SK-N-SH treated with all-trans-retinoic acid at 6 μM for 48 hours (cell line): ENCODE measurements around the gene HSP90AB1.
A peak's percentile ranks its signal among the peaks of the same experiment; 100 is the strongest.

Source experiments
- ATAC-seq: fragments of 200-7000 bp; cut with Tn5 transposase; 3 replicates; pipeline ENCODE4 v1.9.1; 2020; ENCODE audit warnings: mild to moderate bottlenecking, moderate library complexity
- ARNTL ChIP-seq: fragments of 450-650 bp; formaldehyde crosslinking; IDR thresholded peaks from 2 replicates; pipeline ENCODE4 v1.5.0; 2020; ENCODE audit warnings: low read depth, mild to moderate bottlenecking, moderate library complexity, borderline replicate concordance
- BACH2 ChIP-seq: fragments of 250-450 bp; sonication (Bioruptor Pico); IDR thresholded peaks from 2 replicates; pipeline ENCODE4 v1.9.0; 2021; ENCODE audit warnings: mild to moderate bottlenecking, borderline replicate concordance
- CSDC2 ChIP-seq: fragments of 250-450 bp; sonication (Bioruptor Pico); IDR thresholded peaks from 2 replicates; pipeline ENCODE4 v1.5.0; 2020; ENCODE audit warnings: mild to moderate bottlenecking, moderate library complexity
- GLIS3 ChIP-seq: fragments of 250-450 bp; sonication (Bioruptor Pico); IDR thresholded peaks from 2 replicates; pipeline ENCODE4 v1.5.0; 2020; ENCODE audit warnings: mild to moderate bottlenecking, moderate library complexity
- ISL1 ChIP-seq: fragments of 250-450 bp; sonication (Bioruptor Pico); IDR thresholded peaks from 2 replicates; pipeline ENCODE4 v2.1.2; 2022; ENCODE audit warnings: mild to moderate bottlenecking, moderate library complexity
- PPARA ChIP-seq: fragments of 250-450 bp; sonication (Bioruptor Pico); IDR thresholded peaks from 2 replicates; pipeline ENCODE4 v1.5.0; 2020; ENCODE audit warnings: mild to moderate bottlenecking, borderline replicate concordance
- RARB ChIP-seq: fragments of 250-450 bp; sonication (Bioruptor Pico); IDR thresholded peaks from 2 replicates; pipeline ENCODE4 v1.8.0; 2021; ENCODE audit warnings: mild to moderate bottlenecking, moderate library complexity
- SNAI2 ChIP-seq: fragments of 250-450 bp; sonication (Bioruptor Pico); IDR thresholded peaks from 2 replicates; pipeline ENCODE4 v1.5.0; 2020; ENCODE audit warnings: mild to moderate bottlenecking, moderate library complexity
- TCF4 ChIP-seq: fragments of 250-450 bp; sonication (Bioruptor Pico); IDR thresholded peaks from 2 replicates; pipeline ENCODE4 v1.8.0; 2021; ENCODE audit warnings: mild to moderate bottlenecking, moderate library complexity, borderline replicate concordance
- ZFP3 ChIP-seq: fragments of 250-450 bp; sonication (Bioruptor Pico); IDR thresholded peaks from 2 replicates; pipeline ENCODE4 v1.5.0; 2020; ENCODE audit warnings: mild to moderate bottlenecking, moderate library complexity
- ZFP30 ChIP-seq: fragments of 450-650 bp; formaldehyde crosslinking; IDR thresholded peaks from 2 replicates; pipeline ENCODE4 v1.5.0; 2022; ENCODE audit warnings: mild to moderate bottlenecking, moderate library complexity
- ZNF565 ChIP-seq: fragments of 450-650 bp; formaldehyde crosslinking; conservative IDR thresholded peaks from 2 replicates; pipeline ENCODE4 v1.5.0; 2020; ENCODE audit warnings: low read depth, mild to moderate bottlenecking, moderate library complexity
- ZNF70 ChIP-seq: fragments of 450-650 bp; formaldehyde crosslinking; IDR thresholded peaks from 2 replicates; pipeline ENCODE4 v1.5.0; 2020; ENCODE audit warnings: mild to moderate bottlenecking, moderate library complexity
- ZNF8 ChIP-seq: fragments of 450-650 bp; formaldehyde crosslinking; IDR thresholded peaks from 2 replicates; pipeline ENCODE4 v1.5.0; 2020; ENCODE audit warnings: mild to moderate bottlenecking, moderate library complexity
- TF ChIP-seq, protein P1 (sequence below): fragments of 250-450 bp; sonication (Bioruptor Pico); IDR thresholded peaks from 2 replicates; pipeline ENCODE4 v1.8.0; 2021; ENCODE audit warnings: low read depth, mild to moderate bottlenecking, moderate library complexity, borderline replicate concordance
- TF ChIP-seq, protein P2 (sequence below): fragments of 250-450 bp; sonication (Bioruptor Pico); IDR thresholded peaks from 2 replicates; pipeline ENCODE4 v1.8.0; 2020; ENCODE audit warnings: mild to moderate bottlenecking, moderate library complexity, borderline replicate concordance
- TF ChIP-seq, protein P3 (sequence below): fragments of 250-450 bp; sonication (Bioruptor Pico); IDR thresholded peaks from 2 replicates; pipeline ENCODE4 v1.5.1; 2021; ENCODE audit warnings: mild to moderate bottlenecking, moderate library complexity
- TF ChIP-seq, protein P4 (sequence below): fragments of 250-450 bp; sonication (Bioruptor Pico); IDR thresholded peaks from 2 replicates; pipeline ENCODE4 v1.5.0; 2020; ENCODE audit warnings: mild to moderate bottlenecking, moderate library complexity

Gene HSP90AB1

DNA sequence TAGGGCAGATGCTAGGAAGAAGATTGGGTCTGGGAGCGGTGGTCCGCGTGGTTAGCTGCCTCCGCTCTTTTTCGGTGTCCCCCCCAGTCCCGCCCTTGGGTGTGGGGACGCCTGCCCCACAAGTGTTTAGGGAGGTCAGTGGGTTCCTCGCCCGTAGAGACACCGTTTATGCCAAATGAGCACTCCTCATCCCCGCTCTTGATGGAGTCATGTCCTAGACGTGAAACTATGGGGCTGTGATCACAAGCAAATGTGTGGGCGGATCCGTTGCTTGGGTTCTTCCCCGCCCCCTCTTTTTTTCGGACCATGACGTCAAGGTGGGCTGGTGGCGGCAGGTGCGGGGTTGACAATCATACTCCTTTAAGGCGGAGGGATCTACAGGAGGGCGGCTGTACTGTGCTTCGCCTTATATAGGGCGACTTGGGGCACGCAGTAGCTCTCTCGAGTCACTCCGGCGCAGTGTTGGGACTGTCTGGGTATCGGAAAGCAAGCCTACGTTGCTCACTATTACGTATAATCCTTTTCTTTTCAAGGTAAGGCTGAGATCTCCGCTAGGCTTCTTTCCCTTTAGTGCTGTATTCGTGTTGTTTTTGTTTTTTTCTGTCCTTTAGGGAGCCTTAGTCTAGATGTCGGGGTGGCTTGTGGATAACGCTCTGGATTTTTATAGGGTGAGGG, at the start of gene HSP90AB1:
Gene HSP90AB1, plus strand, starts transcription at position 439 of the 675 bp plus-strand sequence. CDS start 1,529 bp downstream, outside the sequence.
- ATAC-seq = peak; percentile 77

DNA sequence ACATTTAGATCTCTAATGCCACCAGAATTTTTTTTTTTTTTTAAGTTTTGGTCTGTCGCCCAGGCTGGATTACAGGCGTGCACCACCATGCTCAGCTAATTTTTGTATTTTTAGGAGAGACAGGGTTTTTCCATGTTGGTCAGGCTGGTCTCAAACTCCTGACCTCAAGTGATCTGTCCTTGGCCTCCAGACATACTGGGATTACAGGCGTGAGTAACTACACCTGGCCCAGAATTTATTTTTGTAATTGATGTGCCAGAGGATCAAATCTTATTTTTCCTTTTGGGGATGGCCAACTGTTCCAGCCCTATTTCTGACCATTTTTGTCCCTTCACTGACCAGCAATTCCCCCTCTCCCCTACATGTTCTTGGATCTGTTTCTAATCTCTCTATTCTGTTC, 48.2 kb upstream of the HSP90AB1 start:
- ATAC-seq = no peak
- TF ChIP-seq RARB (CRISPR knock-in tag) (no peak), PPARA (CRISPR knock-in tag) (no peak), ZFP30 (CRISPR knock-in tag) (no peak), ZNF70 (CRISPR knock-in tag) (no peak), CSDC2 (no peak), ZFP3 (CRISPR knock-in tag) (no peak), ISL1 (CRISPR knock-in tag) (no peak), TCF4 (no peak), ARNTL (CRISPR knock-in tag) (no peak), ZNF565 (no peak), BACH2 (no peak)
- TF ChIP-seq, all 23 proteins: peak for 0

More for the DNA sequence above, at the start of gene HSP90AB1:
- TF ChIP-seq, protein P1, sequence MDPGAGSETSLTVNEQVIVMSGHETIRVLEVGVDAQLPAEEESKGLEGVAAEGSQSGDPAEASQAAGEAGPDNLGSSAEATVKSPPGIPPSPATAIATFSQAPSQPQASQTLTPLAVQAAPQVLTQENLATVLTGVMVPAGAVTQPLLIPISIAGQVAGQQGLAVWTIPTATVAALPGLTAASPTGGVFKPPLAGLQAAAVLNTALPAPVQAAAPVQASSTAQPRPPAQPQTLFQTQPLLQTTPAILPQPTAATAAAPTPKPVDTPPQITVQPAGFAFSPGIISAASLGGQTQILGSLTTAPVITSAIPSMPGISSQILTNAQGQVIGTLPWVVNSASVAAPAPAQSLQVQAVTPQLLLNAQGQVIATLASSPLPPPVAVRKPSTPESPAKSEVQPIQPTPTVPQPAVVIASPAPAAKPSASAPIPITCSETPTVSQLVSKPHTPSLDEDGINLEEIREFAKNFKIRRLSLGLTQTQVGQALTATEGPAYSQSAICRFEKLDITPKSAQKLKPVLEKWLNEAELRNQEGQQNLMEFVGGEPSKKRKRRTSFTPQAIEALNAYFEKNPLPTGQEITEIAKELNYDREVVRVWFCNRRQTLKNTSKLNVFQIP = 0 out of 2 replicates have a peak, but pooled peaks have one; percentile 46
- TF ChIP-seq, protein P2, sequence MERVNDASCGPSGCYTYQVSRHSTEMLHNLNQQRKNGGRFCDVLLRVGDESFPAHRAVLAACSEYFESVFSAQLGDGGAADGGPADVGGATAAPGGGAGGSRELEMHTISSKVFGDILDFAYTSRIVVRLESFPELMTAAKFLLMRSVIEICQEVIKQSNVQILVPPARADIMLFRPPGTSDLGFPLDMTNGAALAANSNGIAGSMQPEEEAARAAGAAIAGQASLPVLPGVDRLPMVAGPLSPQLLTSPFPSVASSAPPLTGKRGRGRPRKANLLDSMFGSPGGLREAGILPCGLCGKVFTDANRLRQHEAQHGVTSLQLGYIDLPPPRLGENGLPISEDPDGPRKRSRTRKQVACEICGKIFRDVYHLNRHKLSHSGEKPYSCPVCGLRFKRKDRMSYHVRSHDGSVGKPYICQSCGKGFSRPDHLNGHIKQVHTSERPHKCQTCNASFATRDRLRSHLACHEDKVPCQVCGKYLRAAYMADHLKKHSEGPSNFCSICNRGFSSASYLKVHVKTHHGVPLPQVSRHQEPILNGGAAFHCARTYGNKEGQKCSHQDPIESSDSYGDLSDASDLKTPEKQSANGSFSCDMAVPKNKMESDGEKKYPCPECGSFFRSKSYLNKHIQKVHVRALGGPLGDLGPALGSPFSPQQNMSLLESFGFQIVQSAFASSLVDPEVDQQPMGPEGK (CRISPR knock-in tag) = no peak
- TF ChIP-seq ZNF8 (CRISPR knock-in tag) = 0 out of 2 replicates have a peak, but pooled peaks have one; percentile 22
- TF ChIP-seq, protein P3, sequence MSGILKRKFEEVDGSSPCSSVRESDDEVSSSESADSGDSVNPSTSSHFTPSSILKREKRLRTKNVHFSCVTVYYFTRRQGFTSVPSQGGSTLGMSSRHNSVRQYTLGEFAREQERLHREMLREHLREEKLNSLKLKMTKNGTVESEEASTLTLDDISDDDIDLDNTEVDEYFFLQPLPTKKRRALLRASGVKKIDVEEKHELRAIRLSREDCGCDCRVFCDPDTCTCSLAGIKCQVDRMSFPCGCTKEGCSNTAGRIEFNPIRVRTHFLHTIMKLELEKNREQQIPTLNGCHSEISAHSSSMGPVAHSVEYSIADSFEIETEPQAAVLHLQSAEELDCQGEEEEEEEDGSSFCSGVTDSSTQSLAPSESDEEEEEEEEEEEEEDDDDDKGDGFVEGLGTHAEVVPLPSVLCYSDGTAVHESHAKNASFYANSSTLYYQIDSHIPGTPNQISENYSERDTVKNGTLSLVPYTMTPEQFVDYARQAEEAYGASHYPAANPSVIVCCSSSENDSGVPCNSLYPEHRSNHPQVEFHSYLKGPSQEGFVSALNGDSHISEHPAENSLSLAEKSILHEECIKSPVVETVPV (CRISPR knock-in tag) = peak; percentile 63; the same call in 1 of the 2 replicates

DNA sequence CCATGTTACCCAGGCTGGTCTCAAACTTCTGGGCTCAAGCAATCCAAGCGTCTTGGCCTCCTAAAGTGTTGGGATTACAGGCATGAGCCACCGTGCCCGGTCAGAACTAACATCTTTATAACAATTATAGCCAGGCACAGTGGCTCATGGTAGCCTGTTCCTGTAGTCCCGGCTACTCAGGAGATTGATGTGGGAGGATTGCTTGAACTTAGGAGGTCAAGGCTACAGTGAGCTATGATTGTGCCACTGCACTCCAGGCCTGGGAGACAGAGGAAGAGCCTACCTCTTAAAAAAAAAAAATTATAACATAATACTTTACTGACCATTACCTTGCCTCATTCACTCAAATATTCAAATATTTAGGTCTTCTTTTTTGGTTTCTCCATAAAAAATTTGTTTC, 47.0 kb upstream of the HSP90AB1 start:
- ATAC-seq = no peak
- TF ChIP-seq GLIS3 (CRISPR knock-in tag) = no peak

DNA sequence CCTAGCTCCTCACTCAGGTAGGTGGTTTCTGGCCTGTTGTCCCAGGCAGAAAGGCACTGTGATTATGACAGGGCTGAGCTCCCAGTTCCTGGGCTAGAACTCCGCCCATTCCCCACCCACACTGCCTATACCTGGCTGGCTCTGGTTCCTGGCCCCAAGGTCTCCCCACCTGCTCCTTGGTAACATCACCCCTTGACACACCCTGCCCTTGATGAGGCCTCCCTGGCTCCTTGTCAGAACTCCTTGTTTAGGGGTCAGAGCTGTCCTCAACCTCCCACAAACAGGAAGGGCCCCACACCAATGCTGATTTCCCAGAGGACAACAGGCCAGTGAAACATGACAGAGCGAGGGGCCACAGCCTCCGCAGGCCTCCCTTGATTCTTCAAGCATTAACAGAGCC, 45.7 kb upstream of the HSP90AB1 start:
- TF ChIP-seq ZNF70 (CRISPR knock-in tag) = no peak
- TF ChIP-seq BACH2 = no peak
- TF ChIP-seq SNAI2 (CRISPR knock-in tag) = no peak
- TF ChIP-seq, protein P4, sequence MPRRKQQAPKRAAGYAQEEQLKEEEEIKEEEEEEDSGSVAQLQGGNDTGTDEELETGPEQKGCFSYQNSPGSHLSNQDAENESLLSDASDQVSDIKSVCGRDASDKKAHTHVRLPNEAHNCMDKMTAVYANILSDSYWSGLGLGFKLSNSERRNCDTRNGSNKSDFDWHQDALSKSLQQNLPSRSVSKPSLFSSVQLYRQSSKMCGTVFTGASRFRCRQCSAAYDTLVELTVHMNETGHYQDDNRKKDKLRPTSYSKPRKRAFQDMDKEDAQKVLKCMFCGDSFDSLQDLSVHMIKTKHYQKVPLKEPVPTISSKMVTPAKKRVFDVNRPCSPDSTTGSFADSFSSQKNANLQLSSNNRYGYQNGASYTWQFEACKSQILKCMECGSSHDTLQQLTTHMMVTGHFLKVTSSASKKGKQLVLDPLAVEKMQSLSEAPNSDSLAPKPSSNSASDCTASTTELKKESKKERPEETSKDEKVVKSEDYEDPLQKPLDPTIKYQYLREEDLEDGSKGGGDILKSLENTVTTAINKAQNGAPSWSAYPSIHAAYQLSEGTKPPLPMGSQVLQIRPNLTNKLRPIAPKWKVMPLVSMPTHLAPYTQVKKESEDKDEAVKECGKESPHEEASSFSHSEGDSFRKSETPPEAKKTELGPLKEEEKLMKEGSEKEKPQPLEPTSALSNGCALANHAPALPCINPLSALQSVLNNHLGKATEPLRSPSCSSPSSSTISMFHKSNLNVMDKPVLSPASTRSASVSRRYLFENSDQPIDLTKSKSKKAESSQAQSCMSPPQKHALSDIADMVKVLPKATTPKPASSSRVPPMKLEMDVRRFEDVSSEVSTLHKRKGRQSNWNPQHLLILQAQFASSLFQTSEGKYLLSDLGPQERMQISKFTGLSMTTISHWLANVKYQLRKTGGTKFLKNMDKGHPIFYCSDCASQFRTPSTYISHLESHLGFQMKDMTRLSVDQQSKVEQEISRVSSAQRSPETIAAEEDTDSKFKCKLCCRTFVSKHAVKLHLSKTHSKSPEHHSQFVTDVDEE (CRISPR knock-in tag) = no peak
- TF ChIP-seq, protein P1 = no peak
- TF ChIP-seq ZNF565 = no peak
- TF ChIP-seq, protein P3 (CRISPR knock-in tag) = no peak
- ATAC-seq = no peak
